IgD-negative memory B cell (primary cell): ENCODE results near the gene CBLN4. TPM values are rescaled to one million over a fixed set of nuclear protein-coding genes. Genes with fewer than 3 reads are reported as not detected.
A peak's percentile ranks its signal among the peaks of the same experiment; 100 is the strongest.

Source experiments
- H3K27ac Mint-ChIP-seq, 3 donors: one replicate each; pipeline ENCODE4 v1.8.0; 2020 to 2022; ENCODE audit warnings: mild to moderate bottlenecking in 3 of 3, mixed read lengths in 3 of 3, moderate library complexity in 1 of 3
- H3K27me3 Mint-ChIP-seq: one replicate; pipeline ENCODE4 v1.8.0; 2021; ENCODE audit warnings: mixed read lengths
- H3K36me3 Mint-ChIP-seq: one replicate; pipeline ENCODE4 v1.8.0; 2020; ENCODE audit warnings: mild to moderate bottlenecking, mixed read lengths
- H3K4me1 Mint-ChIP-seq, 3 donors: one replicate each; pipeline ENCODE4 v1.8.0; 2020 to 2022; ENCODE audit warnings: mixed read lengths in 3 of 3, mild to moderate bottlenecking in 1 of 3
- H3K4me3 Mint-ChIP-seq, 4 donors: one replicate each; pipeline ENCODE4 v1.8.0; 2020 to 2022; ENCODE audit warnings: mild to moderate bottlenecking in 4 of 4, mixed read lengths in 4 of 4, moderate library complexity in 3 of 4
- H3K9me3 Mint-ChIP-seq, 3 donors: one replicate each; pipeline ENCODE4 v1.8.0; 2020 to 2021; ENCODE audit warnings: mixed read lengths in 3 of 3, mild to moderate bottlenecking in 1 of 3
- polyA plus RNA-seq: library from polyadenylated mRNA; unstranded; fragments of 300-500 nt; fragmentation: Illumina TruSeq; gene quantifications from one replicate; pipeline ENCODE4 v1.2.3, GENCODE V29; 2021

Gene CBLN4
- not detected for polyA plus RNA-seq

GRCh38 chr20:56005389-56005715, at the start of gene CBLN4:
Gene CBLN4 (minus strand): TSS chr20:56005519. CDS start chr20:56004171, 1,348 bp downstream.
- Mint-ChIP-seq H3K9me3 (peaks cover 3 to 5% (median 4%) of the 10 kb centered on the region in 3 donors), H3K36me3 (no peaks in the 10 kb centered on the region), H3K27me3 (peaks cover 7% of the 10 kb centered on the region), H3K27ac (no peak within 1 kb of the TSS), H3K4me1 (no peaks in the 10 kb centered on the region), H3K4me3 (no peak within 1 kb of the TSS)

DNA sequence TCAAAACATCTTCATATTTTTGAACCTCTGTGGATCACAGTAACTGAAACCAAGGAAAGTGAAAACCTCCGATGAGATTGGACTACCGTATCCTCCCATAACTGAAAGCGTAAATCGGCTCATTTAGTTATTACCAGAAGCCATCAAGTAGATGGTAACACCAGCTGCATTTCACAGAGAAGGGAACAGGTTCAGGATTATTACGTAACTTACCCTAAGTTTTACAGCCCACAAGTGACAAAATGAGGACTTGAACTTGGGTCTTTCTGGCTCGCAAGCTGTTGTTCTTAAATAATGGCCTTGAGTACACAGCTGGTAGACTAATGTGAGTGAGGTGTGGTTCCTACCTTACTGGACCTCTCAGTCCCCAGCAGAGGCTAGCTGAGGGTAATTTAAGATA, 37.9 kb upstream of the CBLN4 start:
- no peaks in the 10 kb centered on the region for H3K27me3 Mint-ChIP-seq
- H3K4me3 Mint-ChIP-seq, result no peak overlapping the region
- H3K4me1 Mint-ChIP-seq, result peaks cover 0 to 1% (median 0%) of the 10 kb centered on the region in 3 donors
- peaks cover 2 to 13% (median 2%) of the 10 kb centered on the region in 3 donors for H3K9me3 Mint-ChIP-seq
- H3K27ac Mint-ChIP-seq, result no peak overlapping the region
- no peaks in the 10 kb centered on the region for H3K36me3 Mint-ChIP-seq

GRCh38 chr20:56032251-56032650, 26.9 kb upstream of the CBLN4 start:
- peaks cover 3% of the 10 kb centered on the region for H3K36me3 Mint-ChIP-seq
- no peaks in the 10 kb centered on the region for H3K27me3 Mint-ChIP-seq
- peaks cover 9 to 47% (median 14%) of the 10 kb centered on the region in 3 donors for H3K9me3 Mint-ChIP-seq
- peak overlapping the region in 1 of 3 donors; percentile 73 for H3K27ac Mint-ChIP-seq
- no peak overlapping the region for H3K4me3 Mint-ChIP-seq
- H3K4me1 Mint-ChIP-seq, result no peaks in the 10 kb centered on the region

DNA sequence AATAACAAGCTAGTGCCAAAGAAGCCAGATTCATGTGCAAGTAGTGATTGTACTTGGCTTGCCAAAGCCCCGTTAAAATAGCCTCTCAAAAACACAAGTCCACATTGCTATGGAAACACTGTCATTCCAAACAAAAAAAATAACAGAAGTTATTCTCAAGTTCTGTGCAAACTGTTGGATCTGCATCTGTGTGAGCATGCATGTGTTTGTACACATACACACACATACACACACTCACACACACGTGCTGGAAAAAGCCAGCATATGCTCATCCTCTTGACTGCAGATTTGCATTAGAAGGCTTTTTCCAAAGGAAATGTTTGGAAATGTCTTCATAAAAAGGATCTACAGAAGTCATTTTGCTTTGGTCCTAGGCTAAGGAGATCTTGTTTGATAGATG, 13.4 kb upstream of the CBLN4 start:
- Mint-ChIP-seq H3K4me3 (no peak overlapping the region), H3K27me3 (no peaks in the 10 kb centered on the region), H3K9me3 (peaks cover 4 to 28% (median 9%) of the 10 kb centered on the region in 3 donors), H3K36me3 (no peaks in the 10 kb centered on the region), H3K27ac (no peak overlapping the region), H3K4me1 (no peaks in the 10 kb centered on the region)

DNA sequence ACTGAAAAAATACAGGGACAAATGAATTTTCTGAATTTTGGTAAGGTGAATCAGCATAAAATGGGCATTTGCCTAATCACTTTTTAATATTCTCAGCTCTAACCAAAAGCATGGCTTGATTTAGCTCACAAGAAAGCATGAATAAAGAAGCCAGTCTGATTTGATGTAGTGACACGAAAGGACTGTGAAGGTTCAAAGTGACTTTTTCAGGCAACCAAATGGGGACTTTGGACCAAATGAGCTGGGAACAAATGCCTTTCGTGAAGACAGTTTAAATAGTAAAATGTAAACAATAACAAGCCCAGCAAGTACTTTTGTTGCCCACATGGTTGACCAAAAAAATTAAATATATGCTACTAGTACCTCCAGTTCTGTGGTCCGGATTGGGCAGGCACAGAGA, 12.9 kb upstream of the CBLN4 start:
- H3K4me1 Mint-ChIP-seq, result no peaks in the 10 kb centered on the region
- H3K36me3 Mint-ChIP-seq, result no peaks in the 10 kb centered on the region
- peaks cover 4 to 25% (median 9%) of the 10 kb centered on the region in 3 donors for H3K9me3 Mint-ChIP-seq
- H3K4me3 Mint-ChIP-seq, result no peak overlapping the region
- H3K27ac Mint-ChIP-seq, result no peak overlapping the region
- no peaks in the 10 kb centered on the region for H3K27me3 Mint-ChIP-seq

- no peak overlapping the region for H3K27ac Mint-ChIP-seq
- H3K36me3 Mint-ChIP-seq, result no peaks in the 10 kb centered on the region
- H3K4me3 Mint-ChIP-seq, result no peak overlapping the region
- peaks cover 4 to 20% (median 9%) of the 10 kb centered on the region in 3 donors for H3K9me3 Mint-ChIP-seq
- H3K27me3 Mint-ChIP-seq, result no peaks in the 10 kb centered on the region
- H3K4me1 Mint-ChIP-seq, result no peaks in the 10 kb centered on the region
Measured at GRCh38 chr20:56017560-56017959, 12.2 kb upstream of the CBLN4 start.

- Mint-ChIP-seq H3K27ac (no peak overlapping the region), H3K9me3 (peaks cover 6 to 24% (median 13%) of the 10 kb centered on the region in 3 donors), H3K27me3 (no peaks in the 10 kb centered on the region), H3K4me1 (no peaks in the 10 kb centered on the region), H3K36me3 (no peaks in the 10 kb centered on the region), H3K4me3 (no peak overlapping the region)
Measured at GRCh38 chr20:56014998-56015397, 9.7 kb upstream of the CBLN4 start.

DNA sequence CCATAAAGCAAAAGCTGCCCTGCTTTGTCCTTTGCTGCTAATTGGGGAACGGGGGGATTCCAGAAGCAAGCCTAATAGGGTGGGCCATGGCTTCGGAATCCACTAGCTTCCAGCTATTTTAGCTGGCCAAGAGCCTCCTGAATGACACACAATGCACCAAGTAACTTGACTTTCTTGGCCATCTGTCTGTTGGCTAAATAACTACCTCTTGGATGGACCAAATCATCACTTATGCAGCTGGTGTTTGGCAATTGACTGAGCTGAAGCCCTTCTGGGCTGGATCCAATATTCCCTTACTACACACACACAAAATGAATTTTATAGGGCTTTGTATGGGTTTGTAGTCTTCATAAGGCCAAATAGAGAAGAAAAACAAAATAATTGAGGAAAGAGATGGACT, 8.8 kb upstream of the CBLN4 start:
- peaks cover 6 to 20% (median 11%) of the 10 kb centered on the region in 3 donors for H3K9me3 Mint-ChIP-seq
- H3K27me3 Mint-ChIP-seq, result no peaks in the 10 kb centered on the region
- no peaks in the 10 kb centered on the region for H3K36me3 Mint-ChIP-seq
- no peaks in the 10 kb centered on the region for H3K4me1 Mint-ChIP-seq
- H3K27ac Mint-ChIP-seq, result no peak overlapping the region
- H3K4me3 Mint-ChIP-seq, result no peak overlapping the region

DNA sequence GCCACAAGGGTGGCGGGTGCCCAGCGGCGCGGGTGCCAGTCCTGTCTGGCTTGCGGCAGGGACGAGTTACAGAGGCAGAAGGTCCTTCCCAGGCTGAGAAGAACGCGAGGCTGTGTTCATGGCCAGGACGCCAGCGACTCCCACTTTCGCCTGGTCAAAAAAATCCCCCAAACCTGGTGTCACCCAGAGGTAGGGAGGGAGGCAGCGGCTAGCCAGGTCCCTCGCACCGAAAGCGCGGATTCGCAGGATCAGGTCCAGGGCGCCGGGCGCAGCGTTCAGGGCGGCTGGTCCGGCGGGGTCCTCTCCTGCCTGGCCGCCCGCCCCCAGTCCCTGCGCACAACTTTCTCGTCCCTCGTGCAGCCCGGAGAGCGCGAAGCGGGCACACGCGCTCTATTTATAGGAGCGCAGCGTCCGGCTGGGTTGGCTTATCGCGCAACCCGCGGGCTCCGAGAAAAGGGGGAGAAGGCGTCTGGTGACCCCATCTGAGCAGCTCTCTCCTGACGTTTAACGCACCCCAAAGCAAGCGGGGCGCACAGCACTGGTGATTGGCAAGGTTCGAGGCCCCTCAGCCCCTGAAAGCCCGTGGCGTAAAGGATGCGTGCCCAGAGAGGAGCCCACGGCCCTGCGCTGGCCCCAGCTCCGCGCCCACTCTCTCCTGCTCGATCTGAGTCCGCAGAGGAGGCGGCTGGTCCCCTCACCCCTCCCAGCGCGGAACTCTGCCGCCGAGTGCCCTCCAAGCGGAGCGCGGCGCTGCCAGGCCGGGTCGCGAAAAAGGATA, 519 bp downstream of the CBLN4 start:
- peaks cover 7% of the 10 kb centered on the region for H3K27me3 Mint-ChIP-seq

GRCh38 chr20:56004007-56004406, 1.3 kb downstream of the CBLN4 start:
- peaks cover under 1% of the 10 kb centered on the region for H3K36me3 Mint-ChIP-seq
- H3K9me3 Mint-ChIP-seq, result peaks cover 3 to 8% (median 4%) of the 10 kb centered on the region in 3 donors
- H3K27ac Mint-ChIP-seq, result no peak overlapping the region
- no peak overlapping the region for H3K4me3 Mint-ChIP-seq
- no peaks in the 10 kb centered on the region for H3K4me1 Mint-ChIP-seq
- peaks cover 7% of the 10 kb centered on the region for H3K27me3 Mint-ChIP-seq

More for the DNA sequence above, 519 bp downstream of the CBLN4 start:
- Mint-ChIP-seq H3K9me3 (peaks cover 3 to 5% (median 4%) of the 10 kb centered on the region in 3 donors), H3K36me3 (no peaks in the 10 kb centered on the region), H3K4me3 (no peak overlapping the region), H3K27ac (no peak overlapping the region), H3K4me1 (no peaks in the 10 kb centered on the region)

DNA sequence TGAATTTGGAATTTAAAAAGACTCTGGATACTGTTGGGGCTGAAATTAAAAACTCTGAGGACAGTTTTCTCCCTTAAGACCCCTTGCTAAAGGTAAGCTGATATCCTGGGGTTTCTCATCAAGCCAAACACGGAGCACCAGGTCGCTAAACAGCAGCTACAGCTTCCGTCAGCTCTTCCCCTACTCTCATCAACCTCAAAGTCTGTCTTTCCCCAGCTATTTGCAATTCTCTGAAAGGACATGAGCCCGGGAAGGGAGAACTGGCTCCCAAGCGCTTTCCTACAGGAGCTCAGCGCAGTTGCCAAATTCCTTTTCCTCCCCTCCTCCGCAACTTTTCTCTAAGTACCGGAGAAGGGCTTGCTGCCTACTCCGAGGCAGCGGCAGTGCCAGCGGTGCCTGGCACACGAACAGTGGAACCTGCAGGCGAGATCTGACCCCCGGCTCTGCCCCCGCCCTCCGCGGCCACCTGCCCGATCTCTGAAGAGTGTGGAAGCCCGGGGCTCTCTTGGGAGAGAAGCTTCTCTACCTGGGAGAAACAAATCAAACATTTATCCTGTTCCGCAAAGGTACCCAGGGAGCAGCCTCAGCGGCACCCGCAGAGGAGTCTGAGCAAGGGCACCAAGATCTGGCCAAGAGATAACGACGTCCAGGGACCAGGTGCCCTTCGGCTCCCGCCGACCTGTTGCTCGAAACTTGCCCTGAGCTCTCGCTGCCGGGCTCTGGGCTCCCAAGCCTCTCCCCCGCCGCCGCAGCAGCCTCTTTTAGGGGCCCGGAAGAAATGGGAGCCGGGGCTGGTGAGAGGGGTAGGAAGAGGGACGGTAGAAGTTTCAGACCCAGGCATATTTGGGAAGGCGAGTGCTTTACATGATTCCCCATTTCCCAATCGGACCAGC, 2.2 kb downstream of the CBLN4 start:
- no peak overlapping the region for H3K4me3 Mint-ChIP-seq
- peaks cover 2% of the 10 kb centered on the region for H3K36me3 Mint-ChIP-seq
- peaks cover under 1 to 6% (median 3%) of the 10 kb centered on the region in 3 donors for H3K9me3 Mint-ChIP-seq
- H3K27me3 Mint-ChIP-seq, result peaks cover 7% of the 10 kb centered on the region
- H3K4me1 Mint-ChIP-seq, result no peaks in the 10 kb centered on the region
- H3K27ac Mint-ChIP-seq, result no peak overlapping the region

GRCh38 chr20:56001890-56002289, 3.4 kb downstream of the CBLN4 start:
- H3K4me1 Mint-ChIP-seq, result no peaks in the 10 kb centered on the region
- peaks cover 0 to 5% (median 3%) of the 10 kb centered on the region in 3 donors for H3K9me3 Mint-ChIP-seq
- H3K27me3 Mint-ChIP-seq, result peaks cover 7% of the 10 kb centered on the region
- H3K27ac Mint-ChIP-seq, result no peak overlapping the region
- H3K4me3 Mint-ChIP-seq, result no peak overlapping the region
- peaks cover 2% of the 10 kb centered on the region for H3K36me3 Mint-ChIP-seq

DNA sequence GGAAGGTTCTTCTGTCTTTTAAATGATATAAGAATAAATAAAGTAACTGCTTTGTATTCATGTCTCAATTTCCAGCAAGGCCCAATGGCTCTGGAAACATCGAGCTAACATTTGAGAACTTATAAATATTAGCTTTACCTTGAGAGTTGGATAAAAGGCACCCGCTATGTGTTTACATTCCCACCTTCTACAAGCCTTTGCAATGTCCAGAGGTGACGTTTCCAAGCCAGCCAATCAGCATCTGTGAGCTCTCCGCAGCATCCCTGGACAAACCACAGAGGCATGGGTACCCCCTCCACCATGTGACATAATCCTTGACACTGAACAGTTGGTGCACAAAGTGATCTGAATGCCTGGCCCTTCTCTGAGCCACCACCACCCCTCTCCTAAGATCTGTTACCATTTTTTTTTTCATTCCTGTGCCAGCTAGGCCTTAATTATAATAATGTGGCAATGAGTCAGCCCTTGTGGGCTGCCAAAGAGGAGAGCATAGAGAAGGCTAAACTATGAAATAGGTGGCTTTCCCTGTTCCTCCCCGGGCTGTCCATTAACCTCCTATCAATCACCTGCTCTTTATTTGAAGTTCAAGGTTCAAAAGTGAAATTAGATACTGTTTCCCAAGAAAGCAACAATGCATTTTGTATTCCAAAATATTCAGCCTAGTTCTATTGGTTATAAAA, 4.1 kb downstream of the CBLN4 start:
- Mint-ChIP-seq H3K4me1 (no peaks in the 10 kb centered on the region), H3K27ac (no peak overlapping the region), H3K36me3 (peaks cover 2% of the 10 kb centered on the region), H3K9me3 (peaks cover 0 to 5% (median 3%) of the 10 kb centered on the region in 3 donors), H3K4me3 (no peak overlapping the region), H3K27me3 (peaks cover 4% of the 10 kb centered on the region)

- Mint-ChIP-seq H3K9me3 (peaks cover 3 to 4% (median 4%) of the 10 kb centered on the region in 3 donors), H3K27ac (no peak overlapping the region), H3K4me1 (no peaks in the 10 kb centered on the region), H3K4me3 (no peak overlapping the region), H3K27me3 (no peaks in the 10 kb centered on the region), H3K36me3 (no peaks in the 10 kb centered on the region)
Measured at GRCh38 chr20:55978550-55978949, 26.8 kb downstream of the CBLN4 start.
